ENCODE results near the gene KLHDC8B.
"Not testable (repeated sequence)": the region's sequence is repeated elsewhere in the genome, so short reads cannot be mapped to it uniquely, and the experiment has no call there.

DNA sequence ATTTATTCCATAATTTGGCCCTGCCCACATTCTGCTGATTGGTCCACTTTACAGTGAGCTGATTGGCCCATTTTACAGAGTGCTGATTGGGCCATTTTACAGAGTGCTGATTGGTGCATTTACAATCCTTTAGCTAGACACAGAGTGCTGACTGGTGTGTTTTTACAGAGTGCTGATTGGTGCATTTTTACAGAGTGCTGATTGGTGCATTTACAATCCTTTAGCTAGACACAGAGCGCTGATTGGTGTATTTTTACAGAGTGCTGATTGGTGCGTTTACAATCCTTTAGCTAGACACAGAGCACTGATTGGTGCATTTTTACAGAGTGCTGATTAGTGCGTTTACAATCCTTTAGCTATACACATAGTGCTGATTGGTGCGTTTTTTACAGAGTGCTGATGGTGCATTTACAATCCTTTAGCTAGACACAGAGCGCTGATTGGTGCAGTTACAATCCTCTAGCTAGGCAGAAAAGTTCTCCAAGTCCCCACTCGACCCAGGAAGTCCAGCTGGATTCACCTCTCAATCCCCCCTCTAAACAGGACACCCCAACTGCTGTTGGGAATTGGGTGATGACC, 49.7 kb downstream of the KLHDC8B start:
- TF ChIP-seq, protein P1, sequence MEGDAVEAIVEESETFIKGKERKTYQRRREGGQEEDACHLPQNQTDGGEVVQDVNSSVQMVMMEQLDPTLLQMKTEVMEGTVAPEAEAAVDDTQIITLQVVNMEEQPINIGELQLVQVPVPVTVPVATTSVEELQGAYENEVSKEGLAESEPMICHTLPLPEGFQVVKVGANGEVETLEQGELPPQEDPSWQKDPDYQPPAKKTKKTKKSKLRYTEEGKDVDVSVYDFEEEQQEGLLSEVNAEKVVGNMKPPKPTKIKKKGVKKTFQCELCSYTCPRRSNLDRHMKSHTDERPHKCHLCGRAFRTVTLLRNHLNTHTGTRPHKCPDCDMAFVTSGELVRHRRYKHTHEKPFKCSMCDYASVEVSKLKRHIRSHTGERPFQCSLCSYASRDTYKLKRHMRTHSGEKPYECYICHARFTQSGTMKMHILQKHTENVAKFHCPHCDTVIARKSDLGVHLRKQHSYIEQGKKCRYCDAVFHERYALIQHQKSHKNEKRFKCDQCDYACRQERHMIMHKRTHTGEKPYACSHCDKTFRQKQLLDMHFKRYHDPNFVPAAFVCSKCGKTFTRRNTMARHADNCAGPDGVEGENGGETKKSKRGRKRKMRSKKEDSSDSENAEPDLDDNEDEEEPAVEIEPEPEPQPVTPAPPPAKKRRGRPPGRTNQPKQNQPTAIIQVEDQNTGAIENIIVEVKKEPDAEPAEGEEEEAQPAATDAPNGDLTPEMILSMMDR (IDR thresholded peaks at IDR 0.05) = not testable (repeated sequence)
- not testable (repeated sequence) for TF ChIP-seq POLR2A (IDR thresholded peaks at IDR 0.05)

Measured in thyroid gland (tissue), 4 donors.